Mesendoderm (in vitro differentiated cells): ENCODE results near the gene KRT84.
"Not testable (repeated sequence)": the region's sequence is repeated elsewhere in the genome, so short reads cannot be mapped to it uniquely, and the experiment has no call there.

Experiments used
- DNase-seq: peaks from one replicate; pipeline ENCODE4 v3.0.0; 2013
- H2AK5ac ChIP-seq: 2 replicates; pipeline ENCODE4 v1.6.1; 2013; ENCODE audit warnings: low read length, inconsistent platforms
- H2BK120ac ChIP-seq: 2 replicates; pipeline ENCODE4 v1.6.1; 2013; ENCODE audit warnings: low read depth, mild to moderate bottlenecking, low read length, moderate library complexity, mixed read lengths
- H2BK15ac ChIP-seq: replicated peaks from 2 replicates; pipeline ENCODE4 v1.6.1; 2013; ENCODE audit warnings: low read depth, mild to moderate bottlenecking, moderate library complexity
- H2BK5ac ChIP-seq: 2 replicates; pipeline ENCODE4 v1.6.1; 2013; ENCODE audit warnings: low read length, inconsistent platforms
- H3K18ac ChIP-seq: 2 replicates; pipeline ENCODE4 v1.6.1; 2013; ENCODE audit warnings: mild to moderate bottlenecking, low read length, mixed read lengths
- H3K23ac ChIP-seq: one replicate; pipeline ENCODE4 v1.6.1; 2013; ENCODE audit warnings: low read length
- H3K27ac ChIP-seq: 2 replicates; pipeline ENCODE4 v1.5.1; 2013; ENCODE audit warnings: low read depth, mild to moderate bottlenecking, inconsistent platforms, low read length, moderate library complexity
- H3K27me3 ChIP-seq: 2 replicates; pipeline ENCODE4 v1.6.1; 2013; ENCODE audit warnings: low read length, control low read depth, mild to moderate bottlenecking, inconsistent platforms; ENCODE audit not compliant: insufficient read depth, poor library complexity
- H3K36me3 ChIP-seq: 2 replicates; pipeline ENCODE4 v1.6.1; 2013; ENCODE audit warnings: low read length, inconsistent platforms; ENCODE audit not compliant: control insufficient read depth, insufficient read depth
- H3K4ac ChIP-seq: one replicate; pipeline ENCODE4 v1.6.1; 2013; ENCODE audit warnings: low read depth, mild to moderate bottlenecking, low read length, moderate library complexity
- H3K4me1 ChIP-seq: 2 replicates; pipeline ENCODE4 v1.6.1; 2013; ENCODE audit warnings: low read depth, low read length, inconsistent platforms; ENCODE audit not compliant: control insufficient read depth
- H3K4me2 ChIP-seq: 2 replicates; pipeline ENCODE4 v1.6.1; 2013; ENCODE audit warnings: low read length
- H3K4me3 ChIP-seq: 2 replicates; pipeline ENCODE4 v1.5.1; 2013; ENCODE audit warnings: mild to moderate bottlenecking, low read length
- H3K56ac ChIP-seq: one replicate; pipeline ENCODE4 v1.6.1; 2013; ENCODE audit warnings: low read length
- H3K79me1 ChIP-seq: 2 replicates; pipeline ENCODE4 v1.6.1; 2013; ENCODE audit warnings: low read length, inconsistent platforms
- H3K79me2 ChIP-seq: 2 replicates; pipeline ENCODE4 v1.6.1; 2013; ENCODE audit warnings: mild to moderate bottlenecking, low read length; ENCODE audit not compliant: control insufficient read depth, insufficient read depth
- H3K9ac ChIP-seq: 2 replicates; pipeline ENCODE4 v1.6.1; 2013; ENCODE audit warnings: low read length, inconsistent platforms
- H4K5ac ChIP-seq: one replicate; pipeline ENCODE4 v1.6.1; 2013; ENCODE audit warnings: low read length
- H4K8ac ChIP-seq: one replicate; pipeline ENCODE4 v1.6.1; 2013; ENCODE audit warnings: low read depth, mild to moderate bottlenecking, control low read depth, low read length, moderate library complexity
- WGBS: extraction: QIAGEN DNeasy Blood & Tissue Kit; methylation state at CpG from one replicate; pipeline ENCODE4 v1.1.7; 2013; ENCODE audit warnings: low lambda C conversion rate, missing lambda C conversion rate; ENCODE audit not compliant: insufficient coverage; ENCODE audit errors: extremely low coverage; 5-methylcytosine and 5-hydroxymethylcytosine counted together

The KRT84 gene

DNA sequence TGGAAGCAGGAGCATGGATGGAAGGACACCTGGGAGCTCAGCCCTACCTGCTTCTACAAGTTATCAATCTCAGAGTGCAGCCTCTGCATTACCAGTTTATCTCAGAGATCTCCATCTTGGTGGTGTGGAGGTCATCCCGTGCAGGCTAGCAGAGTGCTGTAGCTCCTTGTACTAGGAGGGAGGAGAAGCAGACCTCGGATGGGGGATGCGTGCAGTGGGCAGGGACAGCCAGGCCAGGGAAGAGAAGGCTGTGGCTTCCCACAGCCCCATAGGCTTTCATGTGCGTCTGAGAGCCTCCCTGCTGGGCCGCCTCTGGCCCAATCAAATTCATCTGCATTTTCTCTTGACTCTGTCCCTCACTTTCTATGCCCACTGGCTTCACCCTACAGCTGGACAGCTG is 29.5 kb upstream of the KRT84 start:
- H3K79me2 ChIP-seq, result no peaks in the 10 kb centered on the region
- no peak for DNase-seq
- no peaks in the 10 kb centered on the region for H3K36me3 ChIP-seq
- H4K8ac ChIP-seq, result no peak overlapping the region
- no peak overlapping the region for H3K18ac ChIP-seq
- H3K23ac ChIP-seq, result no peak overlapping the region
- no peak overlapping the region for H3K27ac ChIP-seq
- no CpG with 5 or more reads among the region's 5 CpGs for WGBS
- no peak overlapping the region for H3K4ac ChIP-seq
- no peaks in the 10 kb centered on the region for H3K27me3 ChIP-seq
- no peak overlapping the region for H4K5ac ChIP-seq
- H3K9ac ChIP-seq, result no peak overlapping the region
- no peak overlapping the region for H2BK120ac ChIP-seq
- H2BK15ac ChIP-seq, result no peak overlapping the region
- no peaks in the 10 kb centered on the region for H3K79me1 ChIP-seq
- H2BK5ac ChIP-seq, result no peak overlapping the region
- H3K56ac ChIP-seq, result no peak overlapping the region
- H3K4me1 ChIP-seq, result no peaks in the 10 kb centered on the region
- H2AK5ac ChIP-seq, result no peak overlapping the region
- no peak overlapping the region for H3K4me3 ChIP-seq
- H3K4me2 ChIP-seq, result no peak overlapping the region

DNA sequence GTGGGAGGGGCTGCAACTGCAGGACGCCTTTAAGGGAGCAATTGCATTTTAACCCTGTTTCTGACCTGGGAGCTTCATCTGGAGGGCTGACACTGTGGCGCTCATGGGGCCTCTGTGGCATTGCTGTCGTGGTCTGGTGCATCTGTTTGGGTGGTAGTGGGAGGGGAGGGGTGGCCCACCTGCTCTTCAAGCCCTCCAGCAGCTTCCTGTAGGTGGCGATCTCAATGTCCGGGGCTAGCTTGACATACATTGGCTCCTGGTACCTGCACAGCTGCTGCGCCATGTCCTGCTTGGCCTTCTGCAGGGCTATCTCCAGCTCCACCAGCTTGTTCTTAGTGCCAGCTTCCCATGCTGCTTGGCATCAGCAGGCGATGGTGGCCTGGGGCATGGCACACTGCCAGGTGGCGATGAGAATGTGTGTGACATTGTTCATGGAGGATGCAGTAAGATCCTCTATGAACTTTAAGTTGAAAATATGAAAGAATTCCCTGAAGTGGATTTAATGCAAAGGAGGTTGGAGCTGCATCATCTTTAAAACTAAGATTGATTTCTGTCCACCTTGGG is 28.4 kb upstream of the KRT84 start:
- Histone ChIP-seq H4K8ac (no peak overlapping the region), H2BK15ac (no peak overlapping the region), H2BK5ac (no peak overlapping the region), H3K4me1 (no peaks in the 10 kb centered on the region), H3K27ac (no peak overlapping the region), H3K9ac (no peak overlapping the region), H3K79me2 (no peaks in the 10 kb centered on the region), H3K4me3 (no peak overlapping the region), H4K5ac (no peak overlapping the region), H2BK120ac (no peak overlapping the region), H3K4me2 (no peak overlapping the region), H3K18ac (no peak overlapping the region), H3K4ac (no peak overlapping the region), H3K36me3 (no peaks in the 10 kb centered on the region), H3K79me1 (no peaks in the 10 kb centered on the region), H3K56ac (no peak overlapping the region), H2AK5ac (no peak overlapping the region), H3K23ac (no peak overlapping the region), H3K27me3 (no peaks in the 10 kb centered on the region)
- no CpG with 5 or more reads among the region's 8 CpGs for WGBS
- peak; percentile 33 for DNase-seq

DNA sequence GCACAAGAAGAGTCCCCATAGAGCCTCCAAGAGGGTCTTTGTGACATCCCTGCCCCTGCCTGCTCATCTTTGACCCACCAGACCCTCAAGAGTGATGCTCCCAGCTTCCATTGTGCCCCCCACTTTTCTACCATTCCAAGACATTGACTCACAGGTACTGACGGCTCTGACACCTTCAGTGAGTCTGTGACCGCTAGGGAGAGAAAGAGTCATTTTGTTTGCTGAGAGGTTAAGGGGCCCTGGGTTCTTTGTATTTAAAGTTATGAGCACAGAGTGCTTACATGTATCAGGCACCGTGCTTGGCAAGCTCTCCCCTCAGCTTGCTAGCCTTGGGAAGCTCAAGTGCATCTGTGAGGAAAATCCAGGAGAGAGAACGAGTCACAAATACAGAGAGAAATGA is 27.8 kb upstream of the KRT84 start:
- Histone ChIP-seq H3K79me1 (no peaks in the 10 kb centered on the region), H3K79me2 (no peaks in the 10 kb centered on the region), H3K9ac (no peak overlapping the region), H3K36me3 (no peaks in the 10 kb centered on the region), H3K4me3 (no peak overlapping the region), H4K8ac (no peak overlapping the region), H3K4me2 (no peak overlapping the region), H3K18ac (no peak overlapping the region), H3K23ac (no peak overlapping the region), H3K4me1 (no peaks in the 10 kb centered on the region), H2BK15ac (no peak overlapping the region), H2BK120ac (no peak overlapping the region), H3K56ac (no peak overlapping the region), H3K27me3 (no peaks in the 10 kb centered on the region), H4K5ac (no peak overlapping the region), H3K4ac (no peak overlapping the region), H3K27ac (no peak overlapping the region), H2BK5ac (no peak overlapping the region), H2AK5ac (no peak overlapping the region)
- DNase-seq, result no peak
- no CpG with 5 or more reads among the region's 4 CpGs for WGBS

DNA sequence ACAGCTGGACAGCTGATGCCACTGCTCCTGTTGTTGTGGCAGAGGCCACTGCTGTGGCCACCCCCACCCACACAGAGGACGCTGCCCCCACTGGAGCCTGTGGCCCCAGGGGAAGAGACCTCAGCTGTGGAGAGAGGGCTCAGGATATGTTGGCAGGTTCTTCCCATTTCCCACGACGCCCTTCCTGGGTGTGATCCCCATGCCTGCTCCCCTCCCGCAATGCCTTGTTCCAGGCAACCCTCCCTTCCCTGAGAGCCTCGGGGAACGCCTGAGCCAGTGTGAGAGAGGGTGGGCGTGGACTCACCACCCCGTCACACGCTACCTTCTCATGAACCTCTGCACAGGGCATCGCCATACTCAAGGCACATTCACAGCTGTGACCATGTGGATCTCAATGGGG is 26.4 kb upstream of the KRT84 start:
- Histone ChIP-seq H2BK15ac (no peak overlapping the region), H3K27ac (no peak overlapping the region), H2BK120ac (no peak overlapping the region), H3K4me2 (no peak overlapping the region), H4K8ac (no peak overlapping the region), H2BK5ac (no peak overlapping the region), H4K5ac (no peak overlapping the region), H3K4me1 (no peaks in the 10 kb centered on the region), H3K27me3 (no peaks in the 10 kb centered on the region), H3K18ac (no peak overlapping the region), H3K56ac (no peak overlapping the region), H2AK5ac (no peak overlapping the region), H3K4ac (no peak overlapping the region), H3K79me2 (no peaks in the 10 kb centered on the region), H3K4me3 (no peak overlapping the region), H3K79me1 (no peaks in the 10 kb centered on the region), H3K9ac (no peak overlapping the region), H3K36me3 (no peaks in the 10 kb centered on the region), H3K23ac (no peak overlapping the region)
- no CpG with 5 or more reads among the region's 10 CpGs for WGBS
- DNase-seq, result no peak

DNA sequence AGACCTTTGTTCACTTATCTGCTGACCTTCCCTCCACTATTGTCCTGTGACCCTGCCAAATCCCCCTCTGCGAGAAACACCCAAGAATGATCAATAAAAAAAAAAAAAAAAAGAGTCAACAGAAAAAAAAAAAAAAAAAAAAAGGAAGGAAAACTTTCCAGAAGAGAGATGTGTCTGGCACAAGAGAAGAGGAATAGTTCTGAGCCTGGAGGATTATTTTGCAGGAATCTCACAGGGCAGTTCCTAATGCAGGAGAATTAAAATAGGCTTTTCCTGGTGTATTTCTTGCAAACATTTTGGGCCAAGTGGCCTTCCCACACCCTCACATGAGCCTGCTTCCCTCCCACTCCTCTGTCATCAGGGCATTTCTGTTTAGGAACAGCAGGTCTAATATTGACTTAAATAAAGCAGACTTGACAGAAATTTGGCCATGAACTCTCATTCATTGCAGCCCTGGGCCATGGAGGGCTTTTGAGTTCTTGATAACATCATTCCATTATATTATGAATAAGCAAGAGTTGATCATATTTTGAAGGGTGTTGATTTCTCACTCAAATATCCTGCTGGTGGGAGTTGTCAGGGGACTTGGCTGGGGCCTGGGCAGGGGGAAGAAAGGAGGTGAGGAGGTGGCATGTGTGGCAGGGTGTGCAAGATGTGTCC is 25.3 kb upstream of the KRT84 start:
- not testable (repeated sequence) for H3K27me3 ChIP-seq, H3K4me3 ChIP-seq, H3K9ac ChIP-seq, H3K4me2 ChIP-seq, H2BK15ac ChIP-seq, H3K56ac ChIP-seq, H3K4ac ChIP-seq, H3K36me3 ChIP-seq, H2BK120ac ChIP-seq, H2BK5ac ChIP-seq, H2AK5ac ChIP-seq, H3K79me2 ChIP-seq, H3K23ac ChIP-seq, H3K4me1 ChIP-seq, H3K27ac ChIP-seq, H3K79me1 ChIP-seq, H3K18ac ChIP-seq, H4K8ac ChIP-seq, DNase-seq, H4K5ac ChIP-seq
- WGBS, result no CpG with 5 or more reads among the region's 1 CpG

DNA sequence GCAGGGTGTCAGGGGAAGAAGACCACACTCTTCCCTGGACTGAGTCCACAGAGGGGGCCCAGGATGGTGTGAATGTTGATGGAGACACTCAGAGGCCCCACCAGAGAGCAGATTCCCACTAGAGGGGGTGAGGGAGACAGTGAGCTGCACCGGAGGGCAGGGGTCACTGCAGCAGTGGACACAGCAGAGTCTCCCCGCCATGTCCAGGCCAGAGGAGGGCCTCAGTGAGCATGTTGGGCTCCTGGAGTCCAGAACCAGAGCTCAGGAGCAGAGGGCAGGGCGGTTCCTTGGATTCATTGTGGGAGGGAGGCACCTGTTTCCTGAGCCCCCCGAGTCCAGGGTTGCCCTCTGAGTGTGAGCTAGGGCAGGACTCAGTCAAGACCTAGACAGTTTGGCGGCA is 22.5 kb upstream of the KRT84 start:
- no peaks in the 10 kb centered on the region for H3K36me3 ChIP-seq
- WGBS, result no CpG with 5 or more reads among the region's 5 CpGs
- H3K27ac ChIP-seq, result no peak overlapping the region
- H3K79me1 ChIP-seq, result no peaks in the 10 kb centered on the region
- no peak overlapping the region for H3K4ac ChIP-seq
- H3K4me2 ChIP-seq, result no peak overlapping the region
- H3K79me2 ChIP-seq, result no peaks in the 10 kb centered on the region
- no peak overlapping the region for H4K5ac ChIP-seq
- H2BK5ac ChIP-seq, result no peak overlapping the region
- no peak overlapping the region for H3K23ac ChIP-seq
- H2BK15ac ChIP-seq, result no peak overlapping the region
- H2BK120ac ChIP-seq, result no peak overlapping the region
- no peak overlapping the region for H3K4me3 ChIP-seq
- no peak for DNase-seq
- no peak overlapping the region for H3K56ac ChIP-seq
- no peak overlapping the region for H3K18ac ChIP-seq
- no peaks in the 10 kb centered on the region for H3K4me1 ChIP-seq
- H3K27me3 ChIP-seq, result no peaks in the 10 kb centered on the region
- no peak overlapping the region for H2AK5ac ChIP-seq
- no peak overlapping the region for H4K8ac ChIP-seq
- no peak overlapping the region for H3K9ac ChIP-seq
